ENCODE data around the gene ZFYVE1.
"Not testable (repeated sequence)": the region's sequence is repeated elsewhere in the genome, so short reads cannot be mapped to it uniquely, and the experiment has no call there.

Gene ZFYVE1

DNA sequence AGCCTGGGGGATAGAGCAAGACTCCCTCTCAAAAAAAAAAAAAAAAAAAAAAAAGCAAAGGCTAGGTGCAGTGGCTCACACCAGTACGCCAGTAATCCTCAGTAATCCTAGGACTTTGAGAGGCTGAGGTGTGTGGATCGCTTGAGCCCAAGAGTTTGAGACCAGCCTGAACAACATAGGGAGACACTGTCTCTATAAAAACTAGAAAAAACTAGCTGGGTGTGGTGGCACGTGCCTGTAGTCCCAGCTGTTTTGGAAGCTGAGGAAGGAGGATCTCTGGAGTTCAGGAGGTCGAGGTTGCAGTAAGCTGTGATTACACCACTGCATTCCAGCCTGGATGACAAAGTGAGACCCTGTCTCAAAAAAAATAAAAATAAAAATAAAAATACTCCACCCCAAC, 22.5 kb upstream of the ZFYVE1 start:
- TF ChIP-seq CTCF (IDR thresholded peaks at IDR 0.05; ENCODE audit: low read depth, low read length), result no peak
- no peak for DNase-seq (ENCODE audit: extremely low read depth, low read depth)

DNA sequence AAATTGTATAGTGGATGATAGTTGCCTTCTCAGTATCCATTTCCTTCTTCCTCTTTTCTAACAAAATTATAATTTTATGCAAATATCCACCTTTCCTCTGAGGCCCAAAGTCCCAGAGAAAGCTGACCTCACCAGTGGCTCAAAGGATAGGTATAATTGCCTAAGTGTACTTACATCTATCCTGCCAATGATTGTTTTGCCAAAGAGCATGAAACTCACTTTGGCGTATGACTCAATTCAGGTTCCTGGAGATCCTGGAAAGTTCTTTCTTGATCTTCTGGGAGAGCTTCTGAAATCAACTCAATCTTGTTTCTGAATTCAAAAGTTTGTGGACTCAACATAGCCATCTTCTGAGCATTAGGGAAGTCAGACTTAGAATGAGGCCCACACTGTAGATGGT, 20.9 kb upstream of the ZFYVE1 start:
- no peak for TF ChIP-seq CTCF (IDR thresholded peaks at IDR 0.05; ENCODE audit: low read depth, low read length)

DNA sequence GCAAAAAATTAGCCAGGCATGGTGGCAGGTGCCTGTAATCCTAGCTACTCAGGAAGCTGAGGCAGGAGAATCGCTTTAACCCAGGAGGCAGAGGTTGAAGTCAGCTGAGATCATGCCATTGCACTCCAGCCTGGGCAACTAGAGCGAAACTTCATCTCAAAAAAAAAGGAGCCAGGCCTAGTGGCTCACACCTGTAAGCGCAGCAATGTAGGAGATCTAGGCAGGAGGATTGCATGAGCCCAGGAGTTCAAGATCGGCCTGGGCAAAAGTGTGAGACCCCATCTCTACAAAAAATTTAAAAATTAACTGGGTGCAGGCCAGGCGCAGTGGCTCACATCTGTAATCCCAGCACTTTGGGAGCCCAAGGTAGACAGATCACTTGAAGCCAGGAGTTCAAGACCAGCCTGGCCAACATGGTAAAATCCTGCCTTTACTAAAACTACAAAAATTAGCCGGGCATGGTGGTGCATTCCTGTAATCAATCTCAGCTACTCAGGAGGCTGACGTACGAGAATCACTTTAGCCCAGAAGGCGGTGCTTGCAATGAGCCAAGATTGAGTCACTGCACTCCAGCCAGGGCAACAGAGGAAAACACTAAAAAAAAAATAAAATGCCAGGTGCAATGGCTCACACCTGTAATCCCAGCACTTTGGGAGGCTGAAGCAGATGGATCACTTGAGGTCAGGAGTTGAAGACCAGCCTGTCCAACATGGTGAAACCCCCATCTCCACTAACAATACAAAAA, 10.0 kb upstream of the ZFYVE1 start:
- not testable (repeated sequence) for DNase-seq (ENCODE audit: extremely low read depth, low read depth)

More for the DNA sequence above, 20.9 kb upstream of the ZFYVE1 start:
- DNase-seq (ENCODE audit: extremely low read depth, low read depth), result no peak

GRCh38 chr14:73027984-73028383, 1.1 kb upstream of the ZFYVE1 start:
- TF ChIP-seq CTCF (IDR thresholded peaks at IDR 0.05; ENCODE audit: low read depth, low read length), result no peak
- no peak for DNase-seq (ENCODE audit: extremely low read depth, low read depth)

- no peak for DNase-seq (ENCODE audit: extremely low read depth, low read depth)
- no peak for TF ChIP-seq CTCF (IDR thresholded peaks at IDR 0.05; ENCODE audit: low read depth, low read length)
These were observed 640 bp upstream of the ZFYVE1 start for GRCh38 chr14:73027546-73027945.

DNA sequence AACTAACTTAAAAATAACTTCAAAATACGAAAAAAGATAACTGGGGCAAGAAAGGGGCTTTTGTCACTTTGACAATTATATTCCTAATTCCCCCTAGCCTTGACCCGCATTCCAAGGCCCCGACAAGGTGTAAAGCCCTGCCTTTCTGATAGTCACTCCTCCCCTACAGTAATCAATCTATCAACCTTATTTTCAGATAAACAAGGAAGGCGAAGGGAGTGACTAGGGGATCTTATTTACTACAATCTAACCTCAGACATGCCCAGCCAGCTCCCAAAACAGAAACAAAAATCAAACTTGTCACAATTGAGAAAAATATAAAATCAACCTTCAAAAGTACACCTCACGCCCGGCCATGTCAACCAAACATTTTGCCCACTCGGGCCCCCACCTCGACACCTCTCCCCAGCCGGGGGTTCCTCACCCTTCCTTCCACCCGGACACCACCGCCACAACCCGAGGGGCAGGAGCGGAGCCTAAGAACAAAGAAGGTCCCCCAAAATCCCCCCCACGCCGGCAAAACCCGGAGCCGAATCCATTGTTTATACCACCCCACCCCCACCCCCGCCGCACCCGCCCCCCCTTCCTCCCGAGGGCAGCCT, 562 bp downstream of the ZFYVE1 start:
- TF ChIP-seq CTCF (IDR thresholded peaks at IDR 0.05; ENCODE audit: low read depth, low read length), result no peak
- no peak for DNase-seq (ENCODE audit: extremely low read depth, low read depth)

DNA sequence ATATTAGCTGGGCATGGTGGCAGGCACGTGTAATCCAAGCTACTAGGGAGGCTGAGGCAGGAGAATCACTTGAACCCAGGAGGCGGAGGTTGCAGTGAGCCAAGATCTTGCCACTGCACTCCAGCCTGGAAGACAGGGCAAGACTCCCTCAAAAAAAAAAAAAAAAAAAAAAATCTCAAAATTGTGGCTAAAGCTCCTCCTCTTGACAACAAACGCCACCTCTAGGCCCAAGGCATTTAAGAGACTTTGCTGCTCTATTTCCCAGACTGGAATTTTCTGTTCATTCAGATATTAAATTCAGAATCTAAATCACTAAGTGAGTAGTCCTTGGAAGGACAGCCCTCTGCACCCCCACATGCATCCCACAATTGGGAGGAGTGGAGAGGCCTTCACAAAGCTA, 1.4 kb downstream of the ZFYVE1 start:
- DNase-seq (ENCODE audit: extremely low read depth, low read depth), result no peak
- TF ChIP-seq CTCF (IDR thresholded peaks at IDR 0.05; ENCODE audit: low read depth, low read length), result no peak

GRCh38 chr14:73022051-73022450, 4.9 kb downstream of the ZFYVE1 start:
- no peak for DNase-seq (ENCODE audit: extremely low read depth, low read depth)
- TF ChIP-seq CTCF (IDR thresholded peaks at IDR 0.05; ENCODE audit: low read depth, low read length), result no peak

DNA sequence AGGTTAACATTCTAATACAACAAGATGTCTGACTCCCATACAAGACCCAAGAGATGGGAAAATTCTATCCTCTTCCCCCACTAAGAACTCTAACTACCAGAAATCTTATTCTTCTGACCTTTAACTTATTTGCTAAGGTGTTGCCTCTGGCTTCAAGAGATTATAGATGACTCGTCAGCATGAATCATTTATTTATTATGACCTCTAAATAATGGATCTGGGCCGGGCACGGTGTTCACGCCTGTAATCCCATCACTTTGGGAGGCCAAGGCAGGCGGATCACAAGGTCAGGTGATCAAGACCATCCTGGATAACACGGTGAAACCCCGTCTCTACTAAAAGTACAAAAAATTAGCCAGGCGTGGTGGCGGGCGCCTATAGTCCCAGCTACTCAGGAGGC, 10.9 kb downstream of the ZFYVE1 start:
- DNase-seq (ENCODE audit: extremely low read depth, low read depth), result not testable (repeated sequence)

DNA sequence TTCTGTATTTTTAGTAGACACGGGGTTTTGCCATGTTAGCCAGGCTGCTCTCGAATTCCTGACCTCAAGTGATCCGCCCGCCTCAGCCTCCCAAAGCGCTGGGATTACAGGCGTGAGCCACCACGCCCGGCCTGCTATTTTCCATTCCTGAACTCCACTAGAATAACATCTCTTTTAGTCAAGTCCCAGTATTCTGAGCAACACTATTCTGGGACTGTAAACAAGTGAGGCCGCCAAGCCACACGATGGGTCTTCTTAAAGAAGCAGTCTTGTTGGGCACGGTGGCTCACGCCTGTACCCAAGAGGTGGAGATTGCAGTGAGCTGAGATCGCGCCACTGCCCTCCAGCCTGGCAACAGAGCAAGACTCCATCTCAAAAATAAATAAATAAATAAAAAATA, 11.4 kb downstream of the ZFYVE1 start:
- not testable (repeated sequence) for DNase-seq (ENCODE audit: extremely low read depth, low read depth)
